Activated CD4-positive, alpha-beta memory T cell treated with anti-CD3 and anti-CD28 coated beads, Interleukin-2, amount 10 ng/mL, durations not matched to agents 7 days and 5 days (primary cell): ENCODE measurements around the gene NLK. TPM values are rescaled to one million over a fixed set of nuclear protein-coding genes. Genes with fewer than 3 reads are reported as not detected.
"Not testable (repeated sequence)": the region's sequence is repeated elsewhere in the genome, so short reads cannot be mapped to it uniquely, and the experiment has no call there.

ENCODE experiments used
- CTCF ChIA-PET: fragments of 350-600 bp; sonication (Branson Sonifier 250); formaldehyde crosslinking; loops from one replicate; lab custom pipeline; 2021; ENCODE audit warnings: antibody characterized with exemption, inconsistent platforms; lab: Charles Lee
- POLR2A ChIA-PET: fragments of 350-600 bp; sonication (Branson Sonifier 250); formaldehyde crosslinking; loops from one replicate; lab custom pipeline; 2021; ENCODE audit warnings: antibody characterized with exemption; lab: Charles Lee
- DNase-seq: peaks from one replicate; pipeline ENCODE4 v3.0.0-alpha.2; 2020
- H3K27ac Mint-ChIP-seq: one replicate; pipeline ENCODE4 v1.8.0; 2021; ENCODE audit warnings: mild to moderate bottlenecking, mixed read lengths
- H3K27me3 Mint-ChIP-seq: one replicate; pipeline ENCODE4 v1.8.0; 2021; ENCODE audit warnings: mixed read lengths
- H3K36me3 Mint-ChIP-seq: one replicate; pipeline ENCODE4 v1.8.0; 2021; ENCODE audit warnings: low read depth, mixed read lengths
- H3K4me1 Mint-ChIP-seq: one replicate; pipeline ENCODE4 v1.8.0; 2021; ENCODE audit warnings: mixed read lengths
- H3K4me3 Mint-ChIP-seq: one replicate; pipeline ENCODE4 v1.8.0; 2021; ENCODE audit warnings: mild to moderate bottlenecking, mixed read lengths
- H3K9me3 Mint-ChIP-seq: one replicate; pipeline ENCODE4 v1.8.0; 2021; ENCODE audit warnings: mixed read lengths
- total RNA-seq, 2 experiments: library from RNA; stranded (reverse); gene quantifications; one replicate each; pipeline ENCODE4 v1.2.3, GENCODE V29; 2021

Gene NLK
- total RNA-seq, 2 experiments from 2014 or later: 10.7 to 12.8 TPM

- Mint-ChIP-seq H3K36me3 (peaks cover 4% of the 10 kb centered on the region), H3K27ac (no peak overlapping the region), H3K4me1 (no peaks in the 10 kb centered on the region), H3K4me3 (no peak overlapping the region), H3K9me3 (no peaks in the 10 kb centered on the region), H3K27me3 (peaks cover 9% of the 10 kb centered on the region)
- ChIA-PET CTCF (no interaction called here), POLR2A (no interaction called here)
- no peak for DNase-seq
Measured at GRCh38 chr17:28201315-28201714, 158.8 kb downstream of the NLK start.

- CTCF ChIA-PET: no interaction called here
- Mint-ChIP-seq H3K36me3 (no peaks in the 10 kb centered on the region), H3K27ac (no peak overlapping the region), H3K4me1 (no peaks in the 10 kb centered on the region), H3K27me3 (peaks cover 12% of the 10 kb centered on the region), H3K4me3 (no peak overlapping the region), H3K9me3 (no peaks in the 10 kb centered on the region)
- no peak for DNase-seq
- POLR2A ChIA-PET: no interaction called here
Measured at GRCh38 chr17:28204244-28204643, 161.8 kb downstream of the NLK start.

- DNase-seq: no peak
- H3K4me1 Mint-ChIP-seq: no peaks in the 10 kb centered on the region
- H3K36me3 Mint-ChIP-seq: no peaks in the 10 kb centered on the region
- peaks cover 12% of the 10 kb centered on the region for H3K27me3 Mint-ChIP-seq
- CTCF ChIA-PET: no interaction called here
- no peaks in the 10 kb centered on the region for H3K9me3 Mint-ChIP-seq
- H3K4me3 Mint-ChIP-seq: no peak overlapping the region
- POLR2A ChIA-PET: no interaction called here
- H3K27ac Mint-ChIP-seq: no peak overlapping the region
Measured at GRCh38 chr17:28204751-28205150, 162.3 kb downstream of the NLK start.

GRCh38 chr17:28206292-28206691, 163.8 kb downstream of the NLK start:
- peaks cover 2% of the 10 kb centered on the region for H3K9me3 Mint-ChIP-seq
- no peak overlapping the region for H3K27ac Mint-ChIP-seq
- no peaks in the 10 kb centered on the region for H3K4me1 Mint-ChIP-seq
- H3K4me3 Mint-ChIP-seq: no peak overlapping the region
- H3K27me3 Mint-ChIP-seq: peaks cover 12% of the 10 kb centered on the region
- no peaks in the 10 kb centered on the region for H3K36me3 Mint-ChIP-seq
- ChIA-PET POLR2A (no interaction called here), CTCF (no interaction called here)
- DNase-seq: no peak

GRCh38 chr17:28211811-28212210, 169.3 kb downstream of the NLK start:
- ChIA-PET POLR2A (no interaction called here), CTCF (no interaction called here)
- no peaks in the 10 kb centered on the region for H3K36me3 Mint-ChIP-seq
- H3K27ac Mint-ChIP-seq: no peak overlapping the region
- DNase-seq: no peak
- peaks cover 2% of the 10 kb centered on the region for H3K9me3 Mint-ChIP-seq
- H3K4me1 Mint-ChIP-seq: peaks cover 5% of the 10 kb centered on the region
- H3K27me3 Mint-ChIP-seq: peaks cover 18% of the 10 kb centered on the region
- H3K4me3 Mint-ChIP-seq: no peak overlapping the region

- H3K36me3 Mint-ChIP-seq, POLR2A ChIA-PET: not testable (repeated sequence)
- CTCF ChIA-PET: interaction anchor here (1.2 kb wide), 1 partner anchor 46 kb away, joined by 3 read pairs; no protein-coding TSS in a partner anchor
Measured at GRCh38 chr17:28213578-28213977, 171.1 kb downstream of the NLK start.

GRCh38 chr17:28216052-28216451, 173.6 kb downstream of the NLK start:
- Mint-ChIP-seq H3K9me3 (no peaks in the 10 kb centered on the region), H3K27ac (no peak overlapping the region), H3K27me3 (peaks cover 18% of the 10 kb centered on the region), H3K36me3 (no peaks in the 10 kb centered on the region), H3K4me3 (no peak overlapping the region), H3K4me1 (peaks cover 5% of the 10 kb centered on the region)
- ChIA-PET CTCF (no interaction called here), POLR2A (no interaction called here)
- DNase-seq: no peak

More at GRCh38 chr17:28213578-28213977, 171.1 kb downstream of the NLK start:
- not testable (repeated sequence) for H3K4me3 Mint-ChIP-seq, H3K27ac Mint-ChIP-seq, H3K9me3 Mint-ChIP-seq, H3K4me1 Mint-ChIP-seq, DNase-seq
- H3K27me3 Mint-ChIP-seq: peaks cover 18% of the 10 kb centered on the region

GRCh38 chr17:28216528-28216927, 174.1 kb downstream of the NLK start:
- Mint-ChIP-seq H3K9me3 (no peaks in the 10 kb centered on the region), H3K36me3 (no peaks in the 10 kb centered on the region), H3K4me3 (no peak overlapping the region), H3K4me1 (peaks cover 5% of the 10 kb centered on the region), H3K27ac (no peak overlapping the region), H3K27me3 (peaks cover 18% of the 10 kb centered on the region)
- ChIA-PET CTCF (interaction anchor here (0.6 kb wide), 1 partner anchor 9 kb away, joined by 3 read pairs; no protein-coding TSS in a partner anchor), POLR2A (no interaction called here)
- no peak for DNase-seq

- CTCF ChIA-PET: no interaction called here
- POLR2A ChIA-PET: no interaction called here
- peaks cover 5% of the 10 kb centered on the region for H3K4me1 Mint-ChIP-seq
- H3K4me3 Mint-ChIP-seq: no peak overlapping the region
- H3K36me3 Mint-ChIP-seq: no peaks in the 10 kb centered on the region
- H3K9me3 Mint-ChIP-seq: no peaks in the 10 kb centered on the region
- no peak overlapping the region for H3K27ac Mint-ChIP-seq
- peaks cover 1% of the 10 kb centered on the region for H3K27me3 Mint-ChIP-seq
- no peak for DNase-seq
Measured at GRCh38 chr17:28219771-28220170, 177.3 kb downstream of the NLK start.

- no peak overlapping the region for H3K27ac Mint-ChIP-seq
- ChIA-PET CTCF (no interaction called here), POLR2A (no interaction called here)
- H3K4me1 Mint-ChIP-seq: no peaks in the 10 kb centered on the region
- DNase-seq: no peak
- H3K4me3 Mint-ChIP-seq: no peak overlapping the region
- H3K27me3 Mint-ChIP-seq: peaks cover 4% of the 10 kb centered on the region
- H3K9me3 Mint-ChIP-seq: no peaks in the 10 kb centered on the region
- H3K36me3 Mint-ChIP-seq: no peaks in the 10 kb centered on the region
Measured at GRCh38 chr17:28221751-28222414, 179.4 kb downstream of the NLK start.

GRCh38 chr17:28225271-28225670, 182.8 kb downstream of the NLK start:
- Mint-ChIP-seq H3K4me3 (no peak overlapping the region), H3K9me3 (no peaks in the 10 kb centered on the region), H3K27ac (no peak overlapping the region), H3K4me1 (peaks cover 22% of the 10 kb centered on the region), H3K36me3 (no peaks in the 10 kb centered on the region), H3K27me3 (peaks cover 27% of the 10 kb centered on the region)
- no peak for DNase-seq
- ChIA-PET CTCF (interaction anchor here (0.6 to 0.7 kb wide), 2 partner anchors 8 to 26 kb away, joined by 3 read pairs; no protein-coding TSS in a partner anchor), POLR2A (no interaction called here)

- POLR2A ChIA-PET: no interaction called here
- CTCF ChIA-PET: interaction anchor here (0.5 to 0.7 kb wide), 2 partner anchors 26 to 166 kb away, joined by 3 read pairs; no protein-coding TSS in a partner anchor
- H3K27me3 Mint-ChIP-seq: peaks cover 33% of the 10 kb centered on the region
- H3K27ac Mint-ChIP-seq: no peak overlapping the region
- H3K4me1 Mint-ChIP-seq: peaks cover 28% of the 10 kb centered on the region
- H3K9me3 Mint-ChIP-seq: no peaks in the 10 kb centered on the region
- H3K4me3 Mint-ChIP-seq: no peak overlapping the region
- no peak for DNase-seq
- no peaks in the 10 kb centered on the region for H3K36me3 Mint-ChIP-seq
Measured at GRCh38 chr17:28225867-28226266, 183.4 kb downstream of the NLK start.

GRCh38 chr17:28226563-28227315, 184.3 kb downstream of the NLK start:
- ChIA-PET CTCF (interaction anchor here (0.5 kb wide), 1 partner anchor 165 kb away, joined by 3 read pairs; no protein-coding TSS in a partner anchor), POLR2A (no interaction called here)
- peaks cover 28% of the 10 kb centered on the region for H3K4me1 Mint-ChIP-seq

More at GRCh38 chr17:28226563-28227315, 184.3 kb downstream of the NLK start:
- Mint-ChIP-seq H3K36me3 (no peaks in the 10 kb centered on the region), H3K27me3 (peaks cover 39% of the 10 kb centered on the region), H3K9me3 (no peaks in the 10 kb centered on the region), H3K27ac (no peak overlapping the region), H3K4me3 (no peak overlapping the region)
- DNase-seq: no peak
